ENCODE results near the gene CARS2.

Gene CARS2

DNA sequence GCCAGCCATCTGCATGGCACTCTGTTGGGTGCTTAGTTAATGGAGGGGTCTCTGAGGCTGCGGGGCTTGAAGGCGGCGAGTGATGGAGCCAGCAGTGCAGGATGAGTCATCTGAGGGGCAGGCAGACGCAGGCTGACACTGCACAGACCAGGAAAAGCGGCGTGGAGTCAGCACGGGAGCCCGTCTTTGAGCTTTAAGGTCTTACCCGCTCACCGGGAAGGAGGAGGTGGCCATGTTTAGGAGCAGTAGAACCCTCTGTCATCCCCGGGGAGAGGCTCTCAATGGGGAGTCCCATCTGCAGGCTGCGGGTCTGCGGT, 77.5 kb downstream of the CARS2 start:
- Mint-ChIP-seq H3K4me3 (no peak overlapping the region), H3K9me3 (no peaks in the 10 kb centered on the region), H3K36me3 (ENCODE audit: low read depth) (peaks cover 49% of the 10 kb centered on the region), H3K27ac (peak overlapping the region in 1 of 3 experiments; percentile 18), H3K4me1 (peaks cover 28% of the 10 kb centered on the region), H3K27me3 (ENCODE audit: low read depth) (no peaks in the 10 kb centered on the region)
- no peak for TF ChIP-seq CTCF (IDR thresholded peaks at IDR 0.05; ENCODE audit: unreplicated experiment in 3 of 3)

- TF ChIP-seq CTCF (IDR thresholded peaks at IDR 0.05; ENCODE audit: unreplicated experiment in 3 of 3), result no peak
- H3K9me3 Mint-ChIP-seq, result no peaks in the 10 kb centered on the region
- H3K27ac Mint-ChIP-seq, result peak overlapping the region in 1 of 3 experiments; percentile 18
- H3K4me1 Mint-ChIP-seq, result peaks cover 28% of the 10 kb centered on the region
- H3K4me3 Mint-ChIP-seq, result no peak overlapping the region
- peaks cover 48% of the 10 kb centered on the region for H3K36me3 Mint-ChIP-seq (ENCODE audit: low read depth)
- no peaks in the 10 kb centered on the region for H3K27me3 Mint-ChIP-seq (ENCODE audit: low read depth)
Measured at GRCh38 chr13:110627761-110628476, 78.0 kb downstream of the CARS2 start.

DNA sequence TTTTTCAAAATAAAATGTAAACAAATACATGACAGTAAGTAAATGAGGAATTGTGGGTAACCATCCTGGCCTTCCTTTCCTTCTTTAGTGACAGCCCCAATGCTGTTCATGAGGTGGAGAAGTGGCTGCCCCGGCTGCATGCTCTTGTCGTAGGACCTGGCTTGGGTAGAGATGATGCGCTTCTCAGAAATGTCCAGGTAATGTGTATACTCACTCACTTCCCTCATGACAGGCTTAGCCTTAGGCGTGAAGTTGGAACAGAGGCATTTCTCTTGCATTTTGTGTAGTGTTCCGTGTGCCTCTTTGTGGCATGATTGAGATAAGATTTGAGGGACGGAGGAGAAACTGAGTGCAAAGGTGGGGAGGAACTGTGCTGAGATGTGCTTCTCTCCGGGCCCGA, 78.6 kb downstream of the CARS2 start:
- peaks cover 28% of the 10 kb centered on the region for H3K4me1 Mint-ChIP-seq
- no peak overlapping the region for H3K4me3 Mint-ChIP-seq
- no peak overlapping the region for H3K27ac Mint-ChIP-seq

DNA sequence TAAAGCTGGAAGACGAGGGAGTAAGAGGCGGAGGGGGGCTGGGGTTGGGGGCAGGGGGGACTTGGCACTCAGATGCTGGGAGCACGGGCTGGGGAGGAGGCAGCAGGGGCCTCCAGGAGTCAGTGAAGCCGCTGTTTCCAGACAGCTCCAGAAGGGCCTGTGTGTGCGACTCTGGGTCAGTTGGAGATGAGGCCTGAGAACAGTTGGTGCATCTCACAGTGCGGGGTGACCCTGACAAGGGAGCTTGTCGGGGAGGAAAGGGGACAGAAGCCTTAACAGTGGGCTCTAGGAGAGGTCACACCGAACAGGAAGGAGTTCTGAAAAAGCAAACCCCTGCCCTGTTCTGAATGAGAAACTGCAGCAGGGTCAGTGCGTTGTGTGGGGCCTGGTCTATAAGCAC, 79.4 kb downstream of the CARS2 start:
- Mint-ChIP-seq H3K4me1 (peaks cover 24% of the 10 kb centered on the region), H3K9me3 (no peaks in the 10 kb centered on the region), H3K36me3 (ENCODE audit: low read depth) (peaks cover 46% of the 10 kb centered on the region), H3K4me3 (no peak overlapping the region), H3K27me3 (ENCODE audit: low read depth) (no peaks in the 10 kb centered on the region), H3K27ac (peak overlapping the region; percentile 3 to 84 (median 45))
- TF ChIP-seq CTCF (IDR thresholded peaks at IDR 0.05; ENCODE audit: unreplicated experiment in 3 of 3), result no peak

More for the DNA sequence above, 78.6 kb downstream of the CARS2 start:
- no peaks in the 10 kb centered on the region for H3K27me3 Mint-ChIP-seq (ENCODE audit: low read depth)
- no peaks in the 10 kb centered on the region for H3K9me3 Mint-ChIP-seq
- H3K36me3 Mint-ChIP-seq (ENCODE audit: low read depth), result peaks cover 48% of the 10 kb centered on the region
- TF ChIP-seq CTCF (IDR thresholded peaks at IDR 0.05; ENCODE audit: unreplicated experiment in 3 of 3), result no peak

DNA sequence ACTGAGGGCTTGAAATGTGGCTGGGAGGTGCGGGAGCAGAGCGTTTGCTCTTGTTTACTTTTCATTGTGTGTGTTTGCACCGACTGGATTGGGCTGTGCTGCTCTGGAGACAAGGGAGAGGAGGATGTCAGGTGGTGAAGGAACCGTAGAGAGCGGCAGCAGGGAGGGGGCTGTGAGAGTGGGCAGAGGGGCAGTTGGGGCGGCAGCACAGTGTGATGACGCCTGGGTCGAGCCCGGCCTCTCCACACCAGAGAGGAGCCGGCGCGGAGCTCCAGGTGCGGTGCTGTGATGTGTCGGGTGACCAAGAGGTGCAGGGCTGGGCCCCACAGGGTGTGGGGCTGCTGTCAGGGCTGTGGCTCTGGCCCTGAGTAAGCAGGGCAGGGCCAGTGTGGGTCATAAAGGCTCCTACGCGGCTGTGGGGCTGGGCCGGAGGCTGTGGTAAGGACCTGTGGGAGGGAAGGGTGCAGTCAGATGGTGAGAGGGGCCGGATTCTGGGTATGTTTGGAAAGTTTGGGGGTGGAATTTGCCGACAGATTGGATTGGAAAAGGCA, 80.1 kb downstream of the CARS2 start:
- TF ChIP-seq CTCF (IDR thresholded peaks at IDR 0.05; ENCODE audit: unreplicated experiment in 3 of 3), result no peak
- Mint-ChIP-seq H3K4me1 (peaks cover 18% of the 10 kb centered on the region), H3K27ac (peak overlapping the region; percentile 3 to 84 (median 66)), H3K27me3 (ENCODE audit: low read depth) (no peaks in the 10 kb centered on the region), H3K4me3 (peak overlapping the region in 2 of 3 experiments; percentile 20 to 55), H3K36me3 (ENCODE audit: low read depth) (peaks cover 40% of the 10 kb centered on the region), H3K9me3 (no peaks in the 10 kb centered on the region)

All from nephron (organoid).